HT1080 (cell line): Measurements from ENCODE around the gene FAM53C. TPM values are rescaled to one million over a fixed set of nuclear protein-coding genes. Genes with fewer than 3 reads are reported as not detected.

Source experiments
- DNase-seq: peaks from one replicate; pipeline ENCODE4 v3.0.0-alpha.2; 2015; ENCODE audit warnings: low read depth
- total RNA-seq: library from RNA; depleted of rRNA; stranded (reverse); fragments of >200 nt; shearing (Covaris generic); gene quantifications from 2 replicates; pipeline ENCODE4 v1.2.3, GENCODE V29; 2014

Gene FAM53C
- total RNA-seq, 1 experiment from 2014 or later, result 58.0 TPM

GRCh38 chr5:138351056-138351455 is 13.0 kb downstream of the FAM53C start:
- DNase-seq, result peak; percentile 64

GRCh38 chr5:138351517-138351916 is 13.5 kb downstream of the FAM53C start:
- no peak for DNase-seq

- DNase-seq, result peak; percentile 85
These were observed 14.1 kb downstream of the FAM53C start, which contains the start of gene KDM3B for GRCh38 chr5:138352071-138352721. Gene KDM3B (plus strand): TSS chr5:138352685. CDS start chr5:138352796, 111 bp downstream.

GRCh38 chr5:138352722-138353559 is 14.9 kb downstream of the FAM53C start:
- DNase-seq, result peak; percentile 60

GRCh38 chr5:138353560-138354080 is 15.6 kb downstream of the FAM53C start:
- DNase-seq, result no peak

- no peak for DNase-seq
These were observed 16.3 kb downstream of the FAM53C start for GRCh38 chr5:138354387-138354786.

- peak; percentile 64 for DNase-seq
These were observed 16.9 kb downstream of the FAM53C start for GRCh38 chr5:138354926-138355378.

- no peak for DNase-seq
These were observed 21.6 kb downstream of the FAM53C start for GRCh38 chr5:138359621-138360020.

- no peak for DNase-seq
These were observed 22.9 kb downstream of the FAM53C start for GRCh38 chr5:138360941-138361452.

- DNase-seq, result no peak
These were observed 26.5 kb downstream of the FAM53C start for GRCh38 chr5:138364576-138364975.

- DNase-seq, result no peak
These were observed 28.7 kb downstream of the FAM53C start for GRCh38 chr5:138366632-138367382.

GRCh38 chr5:138369261-138369660 is 31.2 kb downstream of the FAM53C start:
- no peak for DNase-seq

- no peak for DNase-seq
These were observed 31.6 kb downstream of the FAM53C start for GRCh38 chr5:138369706-138370105.

- no peak for DNase-seq
These were observed 32.5 kb downstream of the FAM53C start for GRCh38 chr5:138370537-138370936.

- DNase-seq, result no peak
These were observed 33.4 kb downstream of the FAM53C start for GRCh38 chr5:138371454-138371853.

GRCh38 chr5:138372225-138372624 is 34.2 kb downstream of the FAM53C start:
- DNase-seq, result no peak

- DNase-seq, result no peak
These were observed 34.6 kb downstream of the FAM53C start for GRCh38 chr5:138372653-138373052.

GRCh38 chr5:138382347-138382746 is 44.3 kb downstream of the FAM53C start:
- DNase-seq, result no peak

GRCh38 chr5:138385660-138386059 is 47.6 kb downstream of the FAM53C start:
- DNase-seq, result no peak

GRCh38 chr5:138386290-138386689 is 48.2 kb downstream of the FAM53C start:
- no peak for DNase-seq

GRCh38 chr5:138389332-138389731 is 51.3 kb downstream of the FAM53C start:
- no peak for DNase-seq
